H1 (cell line): Measurements from ENCODE around the gene SLC35F6. TPM values are rescaled to one million over a fixed set of nuclear protein-coding genes. Genes with fewer than 3 reads are reported as not detected.

Experiments
- CTCF ChIA-PET: fragments of 300-600 bp; sonication (Branson Sonifier 250); formaldehyde crosslinking; loops from one replicate; lab custom pipeline; 2021; ENCODE audit not compliant: partially characterized antibody; lab: Charles Lee
- POLR2A ChIA-PET: fragments of 300-600 bp; sonication (Branson Sonifier 250); formaldehyde crosslinking; loops from one replicate; lab custom pipeline; 2021; ENCODE audit warnings: inconsistent platforms; ENCODE audit not compliant: partially characterized antibody; lab: Charles Lee
- DNase-seq, 2 experiments: peaks; one replicate each; pipeline versions ENCODE4 v3.0.0 to v3.0.0-alpha.2; 2010 to 2022; ENCODE audit warnings: low spot score in 2 of 2, low read depth in 1 of 2, mixed read lengths in 1 of 2
- FAIRE-seq: peaks from 2 replicates; lab custom pipeline; 2011; peaks lifted over from hg19 to GRCh38; lab: Jason Lieb, UNC
- H2AFZ ChIP-seq: 2 replicates; pipeline ENCODE4 v1.8.1; 2012; ENCODE audit warnings: low read length, inconsistent platforms
- H2AK5ac ChIP-seq: 2 replicates; pipeline ENCODE4 v1.6.1; 2013; ENCODE audit warnings: low read depth, low read length
- H2BK120ac ChIP-seq: replicated peaks from 2 replicates; pipeline ENCODE3; 2013; ENCODE audit warnings: low read depth, low read length, inconsistent platforms
- H2BK12ac ChIP-seq: 2 replicates; pipeline ENCODE4 v1.6.1; 2013; ENCODE audit warnings: low read depth, low read length
- H2BK15ac ChIP-seq: 2 replicates; pipeline ENCODE4 v1.6.1; 2013; ENCODE audit warnings: low read length
- H2BK20ac ChIP-seq: 2 replicates; pipeline ENCODE4 v1.6.1; 2013; ENCODE audit warnings: low read length
- H2BK5ac ChIP-seq: 2 replicates; pipeline ENCODE4 v1.6.1; 2013; ENCODE audit warnings: low read depth, low read length
- H3K14ac ChIP-seq: 2 replicates; pipeline ENCODE4 v1.6.1; 2013; ENCODE audit warnings: inconsistent platforms; ENCODE audit not compliant: insufficient read length
- H3K18ac ChIP-seq: 2 replicates; pipeline ENCODE4 v1.6.1; 2013; ENCODE audit warnings: low read length; ENCODE audit errors: extremely low read depth
- H3K23ac ChIP-seq: 2 replicates; pipeline ENCODE4 v1.6.1; 2013; ENCODE audit warnings: inconsistent platforms; ENCODE audit not compliant: insufficient read length
- H3K23me2 ChIP-seq: 2 replicates; pipeline ENCODE4 v1.6.1; 2013; ENCODE audit warnings: low read depth, low read length
- H3K27ac ChIP-seq: 2 replicates; pipeline ENCODE4 v1.6.1; 2011; ENCODE audit warnings: low read depth, low read length, inconsistent platforms
- H3K27me3 ChIP-seq, 4 experiments: replicated peaks in 1 of 4; 1 replicate in 1 of 4; 2 replicates in 3 of 4; pipeline versions ENCODE4 v1.6.1 to v1.8.1; 2011 to 2013; ENCODE audit warnings: low read length in 3 of 4, mild to moderate bottlenecking in 3 of 4, inconsistent platforms in 2 of 4, mixed read lengths in 2 of 4, moderate library complexity in 1 of 4; ENCODE audit not compliant: control insufficient read depth in 3 of 4, insufficient read depth in 3 of 4; ENCODE audit errors: extremely low read depth in 1 of 4
- H3K36me3 ChIP-seq, 4 experiments: 2 replicates each; pipeline versions ENCODE4 v1.6.1 to v1.8.1; 2011 to 2013; ENCODE audit warnings: mild to moderate bottlenecking in 4 of 4, low read length in 3 of 4, moderate library complexity in 2 of 4, control low read depth in 1 of 4, inconsistent platforms in 1 of 4; ENCODE audit not compliant: insufficient read depth in 4 of 4, control insufficient read depth in 2 of 4
- H3K4ac ChIP-seq: replicated peaks from 2 replicates; pipeline ENCODE3; 2013; ENCODE audit warnings: low read length, low read depth, mixed read lengths, inconsistent platforms; ENCODE audit not compliant: insufficient read length
- H3K4me1 ChIP-seq, 4 experiments: replicated peaks in 1 of 4; 1 replicate in 1 of 4; 2 replicates in 3 of 4; pipeline versions ENCODE4 v1.6.1 to v1.8.1; 2011 to 2013; ENCODE audit warnings: low read length in 3 of 4, inconsistent platforms in 2 of 4, mixed read lengths in 1 of 4; ENCODE audit not compliant: insufficient read depth in 4 of 4, control insufficient read depth in 3 of 4
- H3K4me2 ChIP-seq, 2 experiments: 2 replicates each; pipeline versions ENCODE4 v1.6.1 to v1.8.1; 2011 to 2013; ENCODE audit warnings: low read depth in 2 of 2, low read length in 2 of 2, control low read depth in 1 of 2, inconsistent platforms in 1 of 2, mild to moderate bottlenecking in 1 of 2; ENCODE audit not compliant: insufficient read depth in 1 of 2
- H3K4me3 ChIP-seq, 4 experiments: fragments of 200-600, 300-600 bp in 1 of 4; sonication (generic), shearing (Covaris generic), sonication (Bioruptor Twin) in 1 of 4; 2 replicates each; pipeline versions ENCODE4 v1.5.1 to v1.8.1; 2011 to 2016; ENCODE audit warnings: low read length in 4 of 4, low read depth in 3 of 4, control low read depth in 2 of 4, inconsistent platforms in 2 of 4, mild to moderate bottlenecking in 2 of 4, mixed read lengths in 1 of 4, moderate library complexity in 1 of 4; ENCODE audit not compliant: insufficient read depth in 2 of 4; ENCODE audit errors: extremely low read depth in 1 of 4
- H3K56ac ChIP-seq: replicated peaks from 2 replicates; pipeline ENCODE3; 2013; ENCODE audit warnings: low read depth, mild to moderate bottlenecking, mixed read lengths, low read length, inconsistent platforms; ENCODE audit not compliant: insufficient read length
- H3K79me1 ChIP-seq: 2 replicates; pipeline ENCODE4 v1.6.1; 2013; ENCODE audit warnings: low read depth, low read length, control low read depth
- H3K79me2 ChIP-seq, 2 experiments: 2 replicates each; pipeline versions ENCODE4 v1.6.1 to v1.8.1; 2012 to 2013; ENCODE audit warnings: low read length in 2 of 2, mild to moderate bottlenecking in 2 of 2, inconsistent platforms in 1 of 2; ENCODE audit not compliant: insufficient read depth in 2 of 2, control insufficient read depth in 1 of 2
- H3K9ac ChIP-seq, 4 experiments: replicated peaks in 1 of 4; 1 replicate in 1 of 4; 2 replicates in 3 of 4; pipeline versions ENCODE4 v1.6.1 to v1.8.1; 2011 to 2013; ENCODE audit warnings: low read depth in 3 of 4, low read length in 3 of 4, control low read depth in 2 of 4, mild to moderate bottlenecking in 2 of 4, moderate library complexity in 2 of 4, inconsistent platforms in 1 of 4; ENCODE audit errors: extremely low read depth in 1 of 4
- H3K9me3 ChIP-seq, 2 experiments: 2 replicates each; pipeline versions ENCODE4 v1.6.1 to v1.8.1; 2012 to 2013; ENCODE audit warnings: mild to moderate bottlenecking in 2 of 2, moderate library complexity in 2 of 2, control low read depth in 1 of 2, inconsistent platforms in 1 of 2, low read depth in 1 of 2, low read length in 1 of 2, mixed read lengths in 1 of 2; ENCODE audit not compliant: insufficient read depth in 2 of 2
- H4K20me1 ChIP-seq, 2 experiments: replicated peaks in 1 of 2; 2 replicates each; pipeline versions ENCODE3 to v1.8.1; 2011 to 2013; ENCODE audit warnings: inconsistent platforms in 2 of 2, low read length in 2 of 2, mild to moderate bottlenecking in 1 of 2; ENCODE audit not compliant: insufficient read depth in 2 of 2, control insufficient read depth in 1 of 2
- H4K5ac ChIP-seq: 2 replicates; pipeline ENCODE4 v1.6.1; 2013; ENCODE audit warnings: low read length, low read depth, mixed read lengths, inconsistent platforms; ENCODE audit not compliant: insufficient read length
- H4K8ac ChIP-seq: 2 replicates; pipeline ENCODE4 v1.8.0; 2013; ENCODE audit warnings: mild to moderate bottlenecking, moderate library complexity, low read length, inconsistent platforms; ENCODE audit not compliant: insufficient read depth; ENCODE audit errors: extremely low read depth
- H4K91ac ChIP-seq: replicated peaks from 2 replicates; pipeline ENCODE3; 2013; ENCODE audit warnings: low read length, mixed read lengths, inconsistent platforms; ENCODE audit not compliant: insufficient read length
- HDAC2 ChIP-seq, 2 experiments: fragments of 300-600 bp in 1 of 2; sonication (generic) in 1 of 2; IDR thresholded peaks; 2 replicates each; pipeline ENCODE4 v1.6.1; 2011 to 2012; ENCODE audit warnings: low read depth in 2 of 2, low read length in 2 of 2, mild to moderate bottlenecking in 2 of 2, moderate library complexity in 2 of 2, borderline replicate concordance in 1 of 2, inconsistent platforms in 1 of 2
- JUN ChIP-seq: IDR thresholded peaks from 2 replicates; pipeline ENCODE4 v1.6.1; 2011; ENCODE audit warnings: low read depth, mild to moderate bottlenecking, improper control_type of control experiment, low read length
- WGBS, 2 experiments: shearing (Covaris generic) in 1 of 2; methylation state at CpG; one replicate each; pipeline versions ENCODE4 v1.1.6 to v1.1.7; 2013 to 2015; ENCODE audit warnings: low lambda C conversion rate in 2 of 2, mixed read lengths in 2 of 2, inconsistent platforms in 1 of 2, low coverage in 1 of 2, missing lambda C conversion rate in 1 of 2; ENCODE audit not compliant: insufficient replicate concordance in 2 of 2, insufficient coverage in 1 of 2, insufficient read length in 1 of 2; ENCODE audit errors: extremely low coverage in 1 of 2, missing lambda C conversion rate in 1 of 2; 5-methylcytosine and 5-hydroxymethylcytosine counted together
- polyA plus RNA-seq, 7 experiments: library from polyadenylated mRNA; depleted of rRNA in 3 of 7; stranded (reverse) in 5 of 7; unstranded in 2 of 7; fragments of >200 nt in 5 of 7; fragments of 200-250 nt in 2 of 7; gene quantifications; 1 replicate in 5 of 7; 2 replicates in 1 of 7; 4 replicates in 1 of 7; pipeline versions ENCODE4 v1.2.1 to v1.2.3, GENCODE V29; 2011 to 2013; ENCODE audit warnings: missing spikeins in 2 of 7, mixed read lengths in 2 of 7
- total RNA-seq: library from RNA; stranded (reverse); fragmentation: NEBNext Ultra II Directional; extraction: Animal tissue kit (Norgen Biotek cat#: 25700); gene quantifications from 2 replicates; pipeline ENCODE4 v1.2.1, GENCODE V29; 2021
- TF ChIP-seq, protein P1 (sequence below): IDR thresholded peaks from 2 replicates; pipeline ENCODE4 v1.6.1; 2012; ENCODE audit warnings: inconsistent platforms

The SLC35F6 gene
- total and polyA plus RNA-seq, 2 of the 8 experiments (the other 6 are each of a cell fraction or from before 2014, with no cell fraction given): 11.2 to 13.5 TPM

DNA sequence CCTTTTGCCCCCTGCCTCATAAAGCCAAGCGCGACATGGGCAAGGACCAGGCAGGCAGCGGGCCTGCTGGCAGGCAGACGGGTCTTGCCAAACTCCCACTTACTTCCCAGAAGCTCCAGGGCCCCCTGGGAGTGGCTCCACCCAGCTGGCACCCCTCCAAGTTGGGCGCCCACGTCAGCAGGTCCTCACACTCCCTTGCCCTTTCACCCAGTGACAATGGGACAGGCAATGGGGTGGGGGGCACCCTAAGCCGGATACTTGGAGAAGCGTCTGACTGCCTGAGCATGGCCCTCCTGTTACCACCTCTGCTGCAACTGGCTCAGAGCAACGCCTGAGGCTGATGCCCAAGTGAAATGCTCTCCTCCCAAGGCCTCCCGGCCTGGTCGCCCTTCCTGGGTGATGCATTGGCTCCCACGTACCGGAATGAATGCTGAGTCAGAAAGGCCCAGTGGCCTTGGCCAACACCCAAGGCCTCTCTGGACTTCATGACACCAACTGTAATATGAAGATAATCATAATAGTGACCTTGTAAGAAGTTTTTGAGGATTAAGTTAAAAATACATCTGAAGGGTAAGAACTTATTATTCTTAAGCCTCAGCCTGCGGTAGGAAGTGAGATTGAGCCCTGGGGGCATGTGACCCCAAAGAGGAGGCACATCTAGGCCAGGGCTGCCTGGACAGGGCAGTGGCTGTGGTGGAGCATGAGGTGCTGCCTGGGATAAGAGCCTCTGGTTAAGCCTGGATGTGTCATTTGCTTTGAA lies 39.9 kb upstream of the SLC35F6 start:
- H3K9ac ChIP-seq: no peak overlapping the region
- no peak for DNase-seq
- POLR2A ChIA-PET: interaction anchor here (1.5 kb wide), 1 partner anchor 10 kb away, joined by 5 read pairs; no protein-coding TSS in a partner anchor
- TF ChIP-seq JUN (no peak), HDAC2 (IDR thresholded peaks at IDR 0.05; ENCODE audit: borderline replicate concordance in 1 of 2, low read depth in 2 of 2, low read length in 2 of 2) (no peak)
- TF ChIP-seq, protein P1, sequence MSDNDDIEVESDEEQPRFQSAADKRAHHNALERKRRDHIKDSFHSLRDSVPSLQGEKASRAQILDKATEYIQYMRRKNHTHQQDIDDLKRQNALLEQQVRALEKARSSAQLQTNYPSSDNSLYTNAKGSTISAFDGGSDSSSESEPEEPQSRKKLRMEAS: no peak

More for the DNA sequence above, 39.9 kb upstream of the SLC35F6 start:
- H4K8ac ChIP-seq: peak overlapping the region; percentile 29; the same call in 1 of the 2 replicates
- no peak overlapping the region for H2BK5ac ChIP-seq
- H3K18ac ChIP-seq: no peak overlapping the region
- no peak overlapping the region for H4K5ac ChIP-seq
- no peak overlapping the region for H3K27ac ChIP-seq
- no peaks in the 10 kb centered on the region for H3K9me3 ChIP-seq
- H3K79me2 ChIP-seq: no peaks in the 10 kb centered on the region
- CTCF ChIA-PET: interaction anchor here (0.8 to 2.0 kb wide), 4 partner anchors 8 to 202 kb away, joined by 3 to 6 read pairs (median 4); no protein-coding TSS in a partner anchor
- no peak overlapping the region for H2BK15ac ChIP-seq
- H3K4me3 ChIP-seq: no peak overlapping the region
- H3K36me3 ChIP-seq: no peaks in the 10 kb centered on the region
- no peak overlapping the region for H3K23ac ChIP-seq
- no peak overlapping the region for H2BK20ac ChIP-seq
- no peaks in the 10 kb centered on the region; the same call in 1 of the 2 replicates for H3K23me2 ChIP-seq
- WGBS, 2 experiments: 90% methylated on average over 10 of the region's 14 CpGs; no CpG with 5 or more reads in 1 of the 2 experiments
- no peak overlapping the region for H3K56ac ChIP-seq
- H3K79me1 ChIP-seq: no peaks in the 10 kb centered on the region
- H2AFZ ChIP-seq: no peak overlapping the region
- peaks cover 0 to 16% (median 10%) of the 10 kb centered on the region in 4 experiments; a peak in 6 of 7 replicates for H3K4me1 ChIP-seq
- H3K27me3 ChIP-seq: no peaks in the 10 kb centered on the region; a peak in 1 of 7 replicates
- no peak overlapping the region for H2BK12ac ChIP-seq
- no peak overlapping the region for H2AK5ac ChIP-seq
- no peak overlapping the region for H2BK120ac ChIP-seq
- no peak overlapping the region for H4K91ac ChIP-seq
- no peak overlapping the region for H3K14ac ChIP-seq
- FAIRE-seq: no peak
- H4K20me1 ChIP-seq: no peaks in the 10 kb centered on the region
- no peak overlapping the region for H3K4ac ChIP-seq
- H3K4me2 ChIP-seq: no peak overlapping the region
